Left ventricle myocardium superior (tissue), 1 donor: ENCODE measurements around the gene ZSWIM3. TPM values are rescaled to one million over a fixed set of nuclear protein-coding genes. Genes with fewer than 3 reads are reported as not detected.

Experiments
- ATAC-seq: fragments of 200-7000 bp; cut with Tn5 transposase; one replicate; pipeline ENCODE4 v1.9.1; 2020; ENCODE audit warnings: mild to moderate bottlenecking, moderate library complexity
- DNase-seq: peaks from one replicate; pipeline ENCODE4 v3.0.0-alpha.2; 2020
- intact Hi-C: fragments of 100-400 bp; cut with micrococcal nuclease; formaldehyde crosslinking; loops from one replicate; pipeline ENCODE4 v1.11.0; 2022
- total RNA-seq: library from RNA; stranded (reverse); fragmentation: NEBNext Ultra II Directional; extraction: Animal tissue kit (Norgen Biotek cat#: 25700); gene quantifications from one replicate; pipeline ENCODE4 v1.2.1, GENCODE V29; 2021
- donor health status: DM: no; HTN: yes; CAD: no; lungs with severe emphysema.

The ZSWIM3 gene
- total RNA-seq, 1 donor from 2014 or later = 1.9 TPM

- intact Hi-C loops = no loop called here
- DNase-seq (no peak), ATAC-seq (no peak)
Measured at GRCh38 chr20:45920462-45921336, 63.3 kb downstream of the ZSWIM3 start.

- DNase-seq (no peak), ATAC-seq (no peak)
- intact Hi-C loops = no loop called here
Measured at GRCh38 chr20:45921337-45922189, 64.1 kb downstream of the ZSWIM3 start.

- intact Hi-C loops = no loop called here
- peak; percentile 52 for ATAC-seq
- peak; percentile 62 for DNase-seq
Measured at GRCh38 chr20:45924391-45925261, 67.2 kb downstream of the ZSWIM3 start.

GRCh38 chr20:45925821-45926506, 68.5 kb downstream of the ZSWIM3 start:
- peak; percentile 7 for DNase-seq
- intact Hi-C loops = no loop called here

GRCh38 chr20:45926731-45927070, 69.3 kb downstream of the ZSWIM3 start:
- DNase-seq = peak; percentile 18
- intact Hi-C loops = no loop called here
- no peak for ATAC-seq

More at GRCh38 chr20:45925821-45926506, 68.5 kb downstream of the ZSWIM3 start:
- no peak for ATAC-seq

- intact Hi-C loops = no loop called here
- DNase-seq (peak; percentile 24), ATAC-seq (no peak)
Measured at GRCh38 chr20:45927071-45927878, 69.9 kb downstream of the ZSWIM3 start.

Other genes with a start within 250 kb of the ZSWIM3 start
- not detected for gene WFDC10A, start 227.9 kb upstream of the ZSWIM3 start, total RNA-seq
- not detected for gene WFDC9, start 226.3 kb upstream of the ZSWIM3 start, total RNA-seq
- gene WFDC11, start 187.4 kb upstream of the ZSWIM3 start, total RNA-seq = not detected
- not detected for gene WFDC13, start 155.6 kb upstream of the ZSWIM3 start, total RNA-seq
- gene WFDC10B, start 152.6 kb upstream of the ZSWIM3 start, total RNA-seq = not detected
- gene SPINT4, start 135.3 kb upstream of the ZSWIM3 start, total RNA-seq = not detected
- gene WFDC3, start 65.7 kb upstream of the ZSWIM3 start, total RNA-seq = not detected
- 16.2 TPM for gene DNTTIP1, start 65.7 kb upstream of the ZSWIM3 start, total RNA-seq
- gene UBE2C, start 45.0 kb upstream of the ZSWIM3 start, total RNA-seq = 1.0 TPM
- gene TNNC2, start 30.3 kb upstream of the ZSWIM3 start, total RNA-seq = not detected
- 21.3 TPM for gene SNX21, start 23.8 kb upstream of the ZSWIM3 start, total RNA-seq
- 31.9 TPM for gene ACOT8, start 222 bp upstream of the ZSWIM3 start, total RNA-seq
- gene ZSWIM1, start 23.6 kb downstream of the ZSWIM3 start, total RNA-seq = 11.9 TPM
- gene SPATA25, start 30.0 kb downstream of the ZSWIM3 start, total RNA-seq = 1.1 TPM
- 5.8 TPM for gene NEURL2, start 33.6 kb downstream of the ZSWIM3 start, total RNA-seq
- 123 TPM for gene CTSA, start 33.7 kb downstream of the ZSWIM3 start, total RNA-seq
- 97.7 TPM for gene PLTP, start 54.5 kb downstream of the ZSWIM3 start, total RNA-seq
- 26.2 TPM for gene PCIF1, start 77.1 kb downstream of the ZSWIM3 start, total RNA-seq
- 10.0 TPM for gene ZNF335, start 114.6 kb downstream of the ZSWIM3 start, total RNA-seq
- 0.64 TPM for gene MMP9, start 151.3 kb downstream of the ZSWIM3 start, total RNA-seq
- gene SLC12A5, start 171.6 kb downstream of the ZSWIM3 start, total RNA-seq = 1.3 TPM
- gene NCOA5, start 232.3 kb downstream of the ZSWIM3 start, total RNA-seq = 19.4 TPM